ENCODE data around the gene MCIDAS.

DNA sequence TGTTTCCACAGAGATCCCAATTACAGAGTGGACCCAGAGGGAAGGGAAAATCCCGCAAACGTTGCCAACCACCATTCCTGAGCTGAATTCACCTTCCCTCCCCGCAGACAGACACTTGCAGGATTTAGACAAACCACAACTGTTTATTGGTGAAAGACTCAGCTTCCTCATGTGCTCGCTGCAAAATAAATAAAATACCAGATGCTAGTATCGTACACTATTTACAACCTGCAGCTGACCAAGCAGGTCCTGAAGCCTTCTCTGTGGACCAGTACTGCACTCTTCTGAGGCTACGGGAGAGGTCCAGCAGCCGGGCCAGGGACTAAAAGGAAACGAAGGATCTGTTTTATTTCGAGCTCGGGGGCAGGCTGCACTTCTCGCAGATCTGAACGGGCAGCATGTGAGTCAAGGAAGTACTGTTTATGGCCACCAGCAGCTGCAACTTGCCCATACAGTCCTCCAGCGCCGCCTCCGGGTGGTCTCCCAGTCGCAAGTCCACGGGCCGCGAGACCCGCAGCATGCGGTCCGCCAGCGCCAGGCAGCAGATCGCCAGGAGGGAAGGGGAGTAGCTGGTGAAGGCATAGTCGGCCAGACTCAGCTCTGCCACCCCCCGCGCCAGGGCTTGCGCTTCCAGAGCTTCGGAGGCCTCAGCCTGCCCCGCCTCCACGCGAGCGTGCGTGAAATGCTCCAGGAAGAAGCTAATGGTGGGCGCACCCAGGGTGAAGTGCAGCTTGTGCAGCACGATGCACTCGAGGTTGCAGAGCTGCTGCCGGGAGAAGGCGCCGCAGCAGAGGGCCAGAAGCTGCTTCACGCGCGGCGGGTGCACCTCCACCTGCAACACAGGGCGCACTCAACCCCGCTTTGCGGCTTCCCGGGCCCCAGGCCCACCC lies 4.2 kb upstream of the MCIDAS start:
- TF ChIP-seq EZH2phosphoT487 (IDR thresholded peaks at IDR 0.05; ENCODE audit: borderline replicate concordance, low read depth, low read length): no peak
- TF ChIP-seq, protein P1, sequence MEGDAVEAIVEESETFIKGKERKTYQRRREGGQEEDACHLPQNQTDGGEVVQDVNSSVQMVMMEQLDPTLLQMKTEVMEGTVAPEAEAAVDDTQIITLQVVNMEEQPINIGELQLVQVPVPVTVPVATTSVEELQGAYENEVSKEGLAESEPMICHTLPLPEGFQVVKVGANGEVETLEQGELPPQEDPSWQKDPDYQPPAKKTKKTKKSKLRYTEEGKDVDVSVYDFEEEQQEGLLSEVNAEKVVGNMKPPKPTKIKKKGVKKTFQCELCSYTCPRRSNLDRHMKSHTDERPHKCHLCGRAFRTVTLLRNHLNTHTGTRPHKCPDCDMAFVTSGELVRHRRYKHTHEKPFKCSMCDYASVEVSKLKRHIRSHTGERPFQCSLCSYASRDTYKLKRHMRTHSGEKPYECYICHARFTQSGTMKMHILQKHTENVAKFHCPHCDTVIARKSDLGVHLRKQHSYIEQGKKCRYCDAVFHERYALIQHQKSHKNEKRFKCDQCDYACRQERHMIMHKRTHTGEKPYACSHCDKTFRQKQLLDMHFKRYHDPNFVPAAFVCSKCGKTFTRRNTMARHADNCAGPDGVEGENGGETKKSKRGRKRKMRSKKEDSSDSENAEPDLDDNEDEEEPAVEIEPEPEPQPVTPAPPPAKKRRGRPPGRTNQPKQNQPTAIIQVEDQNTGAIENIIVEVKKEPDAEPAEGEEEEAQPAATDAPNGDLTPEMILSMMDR (conservative IDR thresholded peaks at IDR 0.05; ENCODE audit: low read length): no peak

All from OCI-LY7 (cell line).